ENCODE measurements around the gene THYN1. TPM values are rescaled to one million over a fixed set of nuclear protein-coding genes. Genes with fewer than 3 reads are reported as not detected.
A peak's percentile ranks its signal among the peaks of the same experiment; 100 is the strongest.
"Not testable (repeated sequence)": the region's sequence is repeated elsewhere in the genome, so short reads cannot be mapped to it uniquely, and the experiment has no call there.

Gene THYN1
- total RNA-seq, 2 donors from 2014 or later = 17.8 to 25.7 TPM

DNA sequence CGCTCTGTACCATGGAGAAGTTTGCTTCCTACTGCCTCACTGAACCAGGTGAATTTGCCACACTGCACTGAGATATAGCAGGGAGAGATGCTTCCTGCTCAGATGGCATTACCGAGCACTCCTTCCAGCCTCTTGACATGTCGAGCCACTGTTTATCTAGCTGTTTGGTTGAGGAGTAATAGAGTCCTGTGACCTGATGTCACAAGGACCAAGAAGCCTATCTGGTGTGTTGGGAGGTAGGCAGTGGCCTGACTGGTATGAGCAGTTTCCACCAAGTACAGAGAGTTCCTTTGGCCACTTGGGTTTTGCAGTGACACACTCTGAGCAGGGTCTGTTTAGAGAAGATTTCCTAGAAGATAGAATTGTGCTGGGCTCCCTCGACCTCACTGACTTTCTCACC lies 5.4 kb upstream of the THYN1 start:
- H3K9me3 ChIP-seq = no peaks in the 10 kb centered on the region
- H3K27me3 ChIP-seq = no peaks in the 10 kb centered on the region
- no peak overlapping the region for H3K4me3 ChIP-seq
- intact Hi-C loops (cut with DNase I) = no loop called here
- H3K4me1 ChIP-seq = peaks cover 14% of the 10 kb centered on the region
- 75 to 85% methylated on average over 4 of the region's 4 CpGs for WGBS, 2 donors
- H3K27ac ChIP-seq = no peak overlapping the region
- ATAC-seq (no peak), DNase-seq (no peak)
- H3K36me3 ChIP-seq (replicated peaks in 1 of 2; ENCODE audit: insufficient read depth in 1 of 2, low read depth in 2 of 2) = peaks cover 0 to 12% of the 10 kb centered on the region in 2 donors
- TF ChIP-seq, protein P1, sequence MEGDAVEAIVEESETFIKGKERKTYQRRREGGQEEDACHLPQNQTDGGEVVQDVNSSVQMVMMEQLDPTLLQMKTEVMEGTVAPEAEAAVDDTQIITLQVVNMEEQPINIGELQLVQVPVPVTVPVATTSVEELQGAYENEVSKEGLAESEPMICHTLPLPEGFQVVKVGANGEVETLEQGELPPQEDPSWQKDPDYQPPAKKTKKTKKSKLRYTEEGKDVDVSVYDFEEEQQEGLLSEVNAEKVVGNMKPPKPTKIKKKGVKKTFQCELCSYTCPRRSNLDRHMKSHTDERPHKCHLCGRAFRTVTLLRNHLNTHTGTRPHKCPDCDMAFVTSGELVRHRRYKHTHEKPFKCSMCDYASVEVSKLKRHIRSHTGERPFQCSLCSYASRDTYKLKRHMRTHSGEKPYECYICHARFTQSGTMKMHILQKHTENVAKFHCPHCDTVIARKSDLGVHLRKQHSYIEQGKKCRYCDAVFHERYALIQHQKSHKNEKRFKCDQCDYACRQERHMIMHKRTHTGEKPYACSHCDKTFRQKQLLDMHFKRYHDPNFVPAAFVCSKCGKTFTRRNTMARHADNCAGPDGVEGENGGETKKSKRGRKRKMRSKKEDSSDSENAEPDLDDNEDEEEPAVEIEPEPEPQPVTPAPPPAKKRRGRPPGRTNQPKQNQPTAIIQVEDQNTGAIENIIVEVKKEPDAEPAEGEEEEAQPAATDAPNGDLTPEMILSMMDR (IDR thresholded peaks at IDR 0.05) = no peak
- no peak for TF ChIP-seq POLR2A (IDR thresholded peaks at IDR 0.05)

DNA sequence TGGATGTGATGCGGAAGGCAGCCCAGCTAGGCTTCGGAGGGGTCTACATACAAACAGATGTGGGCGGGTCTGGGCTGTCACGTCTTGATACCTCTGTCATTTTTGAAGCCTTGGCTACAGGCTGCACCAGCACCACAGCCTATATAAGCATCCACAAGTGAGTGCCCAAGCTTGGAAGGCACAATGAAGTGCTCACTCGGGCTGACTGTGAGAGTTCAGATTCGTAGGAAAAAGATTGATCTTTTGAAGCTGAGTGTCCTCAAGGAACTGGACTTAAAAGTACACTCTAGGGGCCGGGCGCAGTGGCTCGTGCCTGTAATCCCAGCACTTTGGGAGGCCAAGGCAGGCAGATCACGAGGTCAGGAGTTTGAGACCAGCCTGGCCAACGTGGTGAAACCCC lies 3.9 kb upstream of the THYN1 start:
- no peaks in the 10 kb centered on the region for H3K9me3 ChIP-seq
- H3K27me3 ChIP-seq = no peaks in the 10 kb centered on the region
- no peak overlapping the region for H3K4me3 ChIP-seq
- intact Hi-C loops (cut with DNase I) = no loop called here
- ATAC-seq (no peak), DNase-seq (no peak)
- H3K36me3 ChIP-seq (replicated peaks in 1 of 2; ENCODE audit: insufficient read depth in 1 of 2, low read depth in 2 of 2) = peaks cover 0 to 8% of the 10 kb centered on the region in 2 donors
- H3K27ac ChIP-seq = no peak overlapping the region
- WGBS, 2 donors = 90 to 96% methylated on average over 11 of the region's 11 CpGs
- H3K4me1 ChIP-seq = peaks cover 19% of the 10 kb centered on the region
- TF ChIP-seq, protein P1 (IDR thresholded peaks at IDR 0.05) = no peak
- TF ChIP-seq POLR2A (IDR thresholded peaks at IDR 0.05) = no peak

DNA sequence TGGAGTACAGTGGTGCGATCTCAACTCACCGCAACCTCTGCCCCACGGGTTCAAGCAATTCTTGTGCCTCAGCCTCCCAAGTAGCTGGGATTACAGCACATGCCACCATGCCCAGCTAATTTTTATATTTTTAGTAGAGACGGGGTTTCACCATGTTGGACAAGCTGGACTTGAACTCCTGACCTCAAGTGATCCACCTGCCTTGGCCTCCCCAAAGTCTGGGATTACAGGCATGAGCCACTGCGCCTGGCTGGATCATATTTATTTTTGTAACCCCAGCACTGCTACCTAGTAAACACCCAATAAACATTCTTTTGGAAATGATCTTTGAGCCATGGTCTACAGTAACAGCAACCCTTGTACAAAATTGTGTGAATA lies 2.0 kb upstream of the THYN1 start:
- WGBS, 2 donors = 90 to 95% methylated on average over 5 of the region's 5 CpGs
- H3K9me3 ChIP-seq; intact Hi-C loops (cut with DNase I); H3K36me3 ChIP-seq (replicated peaks in 1 of 2; ENCODE audit: insufficient read depth in 1 of 2, low read depth in 2 of 2); DNase-seq; H3K4me3 ChIP-seq; ATAC-seq; H3K27ac ChIP-seq; H3K27me3 ChIP-seq: not testable (repeated sequence)
- H3K4me1 ChIP-seq = peaks cover 24% of the 10 kb centered on the region

DNA sequence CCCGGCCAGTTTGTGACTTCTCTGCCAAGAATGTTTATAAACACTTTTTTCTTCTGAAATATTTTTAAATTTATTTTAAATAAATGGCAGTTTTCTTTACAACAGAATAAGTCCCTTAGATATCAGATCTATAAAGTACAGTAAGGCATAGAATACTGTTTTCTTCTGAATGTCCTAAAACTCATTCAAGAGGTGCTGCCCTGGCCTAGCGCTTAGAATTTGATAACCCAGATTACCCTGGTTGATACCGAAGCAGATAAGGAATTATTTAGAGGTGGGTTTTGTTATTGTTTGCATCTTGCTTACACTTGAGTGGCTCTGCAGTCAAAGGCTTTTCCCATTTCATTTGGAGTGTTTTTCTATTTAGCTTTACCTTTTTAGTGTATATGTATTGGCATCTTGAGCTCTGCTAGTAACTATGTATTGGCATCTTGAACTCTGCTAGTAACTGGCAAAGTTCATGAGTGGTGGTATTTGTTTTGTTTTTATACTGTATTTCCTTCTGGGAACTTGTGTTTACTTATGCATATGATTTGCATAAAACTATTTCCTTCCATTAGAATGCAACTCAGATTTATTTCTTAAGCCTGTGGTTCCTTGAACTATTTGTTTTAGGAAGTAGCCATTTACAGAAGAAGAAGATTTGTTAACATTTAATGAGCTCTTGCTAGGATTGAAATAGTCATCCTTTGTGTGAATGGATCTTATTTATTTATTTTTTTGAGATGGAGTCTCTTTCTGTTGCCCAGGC lies 1.5 kb upstream of the THYN1 start:
- TF ChIP-seq POLR2A (IDR thresholded peaks at IDR 0.05) = no peak
- WGBS, 2 donors = 19 to 24% methylated on average over 3 of the region's 3 CpGs

DNA sequence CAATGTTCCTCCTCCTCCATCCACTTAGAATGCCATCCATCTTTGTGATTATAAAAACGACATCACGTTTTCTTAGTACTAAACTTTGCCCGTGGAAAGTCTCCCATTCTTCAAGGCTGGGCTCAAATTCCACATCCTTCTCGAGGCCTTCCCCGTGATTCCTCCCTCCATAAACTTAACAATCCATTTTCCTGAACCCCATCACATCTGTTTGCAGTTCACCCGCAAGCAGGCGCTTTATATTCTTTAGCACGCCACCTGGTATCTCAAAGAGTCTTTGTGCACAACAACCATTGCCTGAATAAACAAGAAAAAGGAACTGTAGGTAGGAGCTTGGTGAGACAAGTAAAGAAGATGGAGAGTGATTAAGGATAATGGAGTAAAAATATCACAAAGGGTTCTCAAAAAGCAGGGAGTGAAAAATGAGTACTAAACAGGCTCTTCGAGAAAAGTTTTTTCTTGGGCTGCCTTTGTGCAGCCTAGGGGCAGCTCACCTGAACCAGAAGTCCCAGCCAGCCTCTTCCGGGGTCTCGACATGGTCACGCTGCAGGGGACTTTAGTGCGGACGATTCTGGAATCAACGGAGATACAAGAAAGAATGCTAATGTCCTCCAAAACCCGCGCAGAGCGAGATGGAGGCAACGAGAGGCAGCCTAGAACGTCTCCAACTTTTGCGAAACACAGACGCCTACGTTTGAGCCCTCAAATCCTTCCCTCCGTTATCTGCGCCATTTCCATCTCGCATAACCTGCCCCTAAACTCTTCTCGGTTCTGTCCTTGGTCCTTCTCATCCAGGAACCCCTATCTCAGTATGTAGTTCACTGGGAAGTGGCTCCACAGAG lies 585 bp downstream of the THYN1 start:
- Histone ChIP-seq H3K36me3 (replicated peaks in 1 of 2; ENCODE audit: insufficient read depth in 1 of 2, low read depth in 2 of 2) (peaks cover 0 to 11% of the 10 kb centered on the region in 2 donors), H3K27ac (peak overlapping the region; percentile 19 to 77 (median 42)), H3K4me1 (peaks cover 24% of the 10 kb centered on the region), H3K4me3 (peak overlapping the region; percentile 85 to 86), H3K27me3 (no peaks in the 10 kb centered on the region), H3K9me3 (no peaks in the 10 kb centered on the region)
- intact Hi-C loops (cut with DNase I) = no loop called here
- TF ChIP-seq, protein P1 (IDR thresholded peaks at IDR 0.05) = no peak
- no peak for TF ChIP-seq POLR2A (IDR thresholded peaks at IDR 0.05)
- ATAC-seq (no peak), DNase-seq (peak in 3 of 4 donors; percentile 22 to 26 (median 23))
- WGBS, 2 donors = 1 to 2% methylated on average over 27 of the region's 27 CpGs

More for the DNA sequence above, 1.5 kb upstream of the THYN1 start:
- H3K9me3 ChIP-seq = no peaks in the 10 kb centered on the region
- H3K4me1 ChIP-seq = peaks cover 24% of the 10 kb centered on the region
- intact Hi-C loops (cut with DNase I) = no loop called here
- peak overlapping the region in 1 of 2 donors; percentile 86 for H3K4me3 ChIP-seq
- H3K27me3 ChIP-seq = no peaks in the 10 kb centered on the region
- DNase-seq = no peak
- H3K27ac ChIP-seq = no peak overlapping the region
- ATAC-seq = no peak
- peaks cover 0 to 7% of the 10 kb centered on the region in 2 donors for H3K36me3 ChIP-seq (replicated peaks in 1 of 2; ENCODE audit: insufficient read depth in 1 of 2, low read depth in 2 of 2)

All from body of pancreas (tissue), 4 donors.